ENCODE measurements around the gene THOC2.
"Not testable (repeated sequence)": the region's sequence is repeated elsewhere in the genome, so short reads cannot be mapped to it uniquely, and the experiment has no call there.

The THOC2 gene

DNA sequence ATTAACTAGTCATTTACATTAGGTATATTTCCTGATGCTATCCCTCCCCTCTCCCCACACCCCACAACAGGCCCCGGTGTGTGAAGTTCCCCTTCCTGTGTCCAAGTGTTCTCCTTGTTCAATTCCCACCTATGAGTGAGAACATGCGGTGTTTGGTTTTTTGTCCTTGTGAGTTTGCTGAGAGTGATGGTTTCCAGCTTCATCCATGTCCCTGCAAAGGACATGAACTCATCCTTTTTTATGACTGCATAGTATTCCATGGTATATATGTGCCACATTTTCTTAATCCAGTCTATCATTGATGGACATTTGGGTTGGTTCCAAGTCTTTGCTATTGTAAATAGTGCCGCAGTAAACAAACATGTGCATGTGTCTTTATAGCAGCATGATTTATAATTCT, 69.1 kb downstream of the THOC2 start:
- not testable (repeated sequence) for DNase-seq

DNA sequence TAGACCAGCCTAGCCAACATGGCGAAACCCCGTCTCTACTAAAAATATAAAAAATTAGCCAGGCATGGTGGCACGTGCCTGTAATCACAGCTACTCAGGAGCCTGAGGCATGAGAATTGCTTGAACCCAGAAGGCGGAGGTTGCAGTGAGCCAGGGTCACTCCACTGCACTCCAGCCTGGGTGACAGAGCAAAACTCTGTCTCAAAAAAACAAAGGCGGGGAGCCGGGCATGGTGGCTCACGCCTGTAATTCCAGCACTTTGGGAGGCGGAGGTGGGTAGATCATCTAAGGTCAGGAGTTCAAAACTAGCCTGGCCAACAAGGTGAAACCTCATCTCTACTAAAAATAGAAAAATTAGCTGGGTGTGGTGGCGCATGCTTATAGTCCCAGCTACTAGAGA, 76.3 kb downstream of the THOC2 start:
- DNase-seq: not testable (repeated sequence)

DNA sequence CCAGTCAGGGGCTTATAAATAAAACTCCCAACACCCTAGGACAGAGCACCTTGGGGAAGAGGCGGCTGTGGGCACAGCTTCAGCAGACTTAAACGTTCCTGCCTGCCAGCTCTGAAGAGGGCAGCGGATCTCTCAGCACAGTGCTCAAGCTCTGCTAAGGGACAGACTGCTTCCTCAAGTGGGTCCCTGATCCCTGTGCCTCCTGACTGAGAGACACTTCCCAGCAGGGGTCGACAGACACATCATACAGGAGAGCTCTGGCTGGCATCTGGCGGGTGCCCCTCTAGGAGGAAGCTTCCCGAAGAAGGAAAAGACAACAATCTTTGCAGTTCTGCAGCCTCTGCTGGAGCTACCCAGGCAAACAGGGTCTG, 84.1 kb downstream of the THOC2 start:
- DNase-seq: not testable (repeated sequence)

DNA sequence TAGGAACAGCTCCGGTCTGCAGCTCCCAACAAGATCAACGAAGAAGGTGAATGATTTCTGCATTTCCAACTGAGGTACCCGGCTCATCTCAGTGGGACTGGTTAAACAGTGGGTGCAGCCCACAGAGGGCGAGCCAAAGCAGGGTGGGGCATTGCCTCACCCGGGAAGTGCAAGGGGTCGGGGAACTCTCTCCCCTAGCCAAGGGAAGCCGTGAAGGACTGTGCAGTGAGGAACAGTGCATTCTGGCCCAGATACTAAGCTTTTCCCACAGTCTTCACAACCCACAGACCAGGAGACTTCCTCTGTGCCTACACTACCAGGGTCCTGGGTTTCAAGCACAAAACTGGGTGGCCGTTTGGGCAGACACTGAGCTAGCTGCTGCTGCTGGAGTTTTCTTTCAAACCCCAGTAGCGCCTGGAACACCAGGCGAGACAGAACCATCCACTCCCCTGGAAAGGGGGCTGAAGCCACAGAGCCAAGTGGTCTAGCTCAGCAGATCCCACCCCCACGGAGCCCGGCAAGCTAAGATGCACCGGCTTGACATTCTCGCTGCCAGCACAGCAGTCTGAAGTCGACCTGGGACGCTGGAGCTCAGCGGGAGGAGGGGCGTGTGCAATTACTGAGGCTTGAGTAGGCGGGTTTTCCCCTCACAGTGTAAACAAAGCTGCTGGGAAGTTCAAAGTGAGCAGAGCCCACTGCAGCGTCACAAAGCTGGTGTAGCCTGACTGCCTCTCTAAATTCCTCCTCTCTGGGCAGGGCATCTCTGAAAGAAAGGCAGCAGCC, 84.6 kb downstream of the THOC2 start:
- no peak for DNase-seq

DNA sequence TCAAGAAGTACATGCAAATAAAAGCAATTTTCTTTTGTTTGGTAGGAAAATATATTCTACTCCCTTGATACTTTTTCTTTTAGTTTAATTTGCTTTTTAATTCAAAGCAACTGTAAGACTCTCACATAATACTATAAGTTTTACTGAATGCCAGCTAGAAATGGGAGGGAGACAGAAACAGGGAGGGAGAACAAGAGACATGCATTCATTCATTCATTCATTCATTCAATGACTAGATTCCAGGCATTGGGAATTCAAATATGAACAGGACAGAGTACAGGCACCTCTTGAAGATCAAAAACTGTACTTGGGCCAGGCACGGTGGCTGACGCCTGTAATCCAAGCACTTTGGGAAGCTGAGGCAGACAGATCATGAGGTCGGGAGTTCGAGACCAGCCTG, 85.6 kb downstream of the THOC2 start:
- DNase-seq: no peak

DNA sequence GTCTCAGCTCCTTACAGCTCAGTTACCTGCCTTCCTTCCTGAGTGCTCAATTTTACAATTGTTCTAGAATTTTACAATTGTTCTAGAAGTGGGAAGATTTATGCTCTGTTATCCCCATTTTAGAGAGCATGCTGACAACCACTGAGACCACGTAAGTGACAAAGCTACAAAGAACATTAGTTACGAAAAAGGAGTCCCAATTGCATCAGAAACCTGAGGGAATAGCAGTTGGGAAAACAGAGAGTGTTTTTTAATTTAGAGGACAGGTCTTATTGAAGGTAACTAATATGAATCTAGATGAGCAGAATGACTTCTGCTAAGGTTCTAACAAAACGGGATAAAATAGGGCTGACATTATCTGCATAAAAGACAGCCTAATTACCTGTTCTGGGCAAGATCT, 103.3 kb downstream of the THOC2 start:
- no peak for DNase-seq

DNA sequence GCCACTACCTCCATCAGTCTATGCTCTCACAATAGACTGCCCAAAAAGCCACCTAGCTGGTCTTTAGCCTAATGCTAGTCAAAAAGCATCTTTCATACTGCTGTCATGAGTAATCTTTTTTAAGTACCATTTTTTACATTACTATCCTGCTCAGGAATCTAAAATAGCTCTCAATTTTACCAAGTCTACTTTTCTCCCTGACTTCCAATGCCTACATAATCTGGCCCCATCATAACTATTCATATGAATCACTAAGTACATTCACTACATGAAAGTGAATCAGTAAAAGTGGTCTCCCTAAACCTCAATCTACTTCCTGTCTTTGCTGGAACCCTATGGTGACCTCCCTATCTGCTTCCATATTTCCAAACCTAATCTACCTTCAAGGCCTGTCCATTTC, 105.9 kb downstream of the THOC2 start:
- no peak for DNase-seq

DNA sequence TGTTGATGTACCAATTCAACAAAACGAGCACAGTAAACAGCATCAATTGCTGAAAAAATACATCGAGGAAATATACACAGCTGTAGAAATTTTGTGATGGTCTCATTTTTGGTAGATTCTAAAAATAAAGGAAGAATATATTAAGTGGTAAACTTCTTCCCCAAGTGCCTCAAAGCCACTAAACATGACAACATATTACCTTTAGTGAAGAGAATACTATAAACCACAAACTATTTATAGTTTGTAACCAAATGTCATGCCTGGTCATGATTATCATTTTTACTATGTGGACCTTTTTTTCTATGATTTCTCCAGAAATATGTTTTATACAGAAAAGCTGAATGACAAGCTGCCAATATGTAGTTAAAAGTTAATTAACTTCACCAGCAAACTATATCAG, 106.9 kb downstream of the THOC2 start:
- no peak for DNase-seq

DNA sequence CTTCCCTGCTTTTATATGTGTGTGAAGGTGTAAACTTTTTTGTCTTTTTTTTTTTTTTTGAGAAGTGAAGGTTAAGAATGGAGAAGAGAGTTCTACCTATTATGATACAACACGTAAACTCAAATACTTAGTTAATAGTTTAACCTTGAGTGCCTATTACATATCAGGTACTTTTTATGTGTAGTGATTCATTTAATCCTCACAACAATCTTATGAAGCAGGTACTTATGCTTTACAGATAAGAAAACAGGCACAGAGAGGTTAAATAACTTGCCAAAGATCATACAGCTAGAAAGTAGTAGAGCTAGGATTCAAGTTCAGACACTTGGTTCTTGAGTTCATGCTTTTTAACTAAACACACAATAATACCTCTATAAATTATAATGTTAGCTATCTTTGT, 107.4 kb downstream of the THOC2 start:
- no peak for DNase-seq

DNA sequence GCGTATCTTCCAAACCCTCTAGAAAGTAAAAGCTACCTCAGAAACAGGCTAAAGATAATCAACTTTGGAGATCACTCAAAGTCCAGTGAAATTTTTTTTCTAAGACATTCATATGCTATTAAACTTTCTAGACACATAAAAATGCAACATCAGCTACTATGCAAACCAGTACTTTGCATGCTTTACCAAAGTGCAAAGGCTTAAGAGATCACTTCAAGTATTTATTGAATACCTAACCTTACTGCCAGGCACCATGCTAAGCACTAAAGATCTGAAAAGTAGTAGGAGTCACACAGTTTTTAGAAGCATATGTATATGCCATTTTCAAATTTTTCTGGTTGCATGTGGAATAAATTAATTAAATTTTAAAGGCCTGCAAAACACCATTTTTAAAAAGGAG, 115.8 kb downstream of the THOC2 start:
- DNase-seq: no peak

DNA sequence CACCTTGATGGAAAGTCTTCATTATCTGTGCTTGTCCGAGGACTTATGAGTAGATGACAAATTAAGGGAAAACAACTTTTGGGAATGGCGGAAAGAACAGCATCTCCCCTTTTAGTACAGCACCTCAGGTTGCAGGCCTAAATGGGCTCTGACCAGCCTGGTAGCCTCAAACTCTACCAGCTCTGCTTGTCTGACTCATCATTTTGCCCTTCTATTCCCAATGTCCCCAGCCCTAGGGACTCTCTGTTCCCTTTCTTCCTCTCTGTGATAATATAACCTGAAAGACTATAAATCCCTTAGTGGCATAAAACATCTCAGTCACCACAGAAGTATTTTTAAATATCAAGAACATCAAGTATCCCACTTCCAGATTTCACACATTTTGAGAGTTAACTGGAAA, 121.9 kb downstream of the THOC2 start:
- DNase-seq: no peak

DNA sequence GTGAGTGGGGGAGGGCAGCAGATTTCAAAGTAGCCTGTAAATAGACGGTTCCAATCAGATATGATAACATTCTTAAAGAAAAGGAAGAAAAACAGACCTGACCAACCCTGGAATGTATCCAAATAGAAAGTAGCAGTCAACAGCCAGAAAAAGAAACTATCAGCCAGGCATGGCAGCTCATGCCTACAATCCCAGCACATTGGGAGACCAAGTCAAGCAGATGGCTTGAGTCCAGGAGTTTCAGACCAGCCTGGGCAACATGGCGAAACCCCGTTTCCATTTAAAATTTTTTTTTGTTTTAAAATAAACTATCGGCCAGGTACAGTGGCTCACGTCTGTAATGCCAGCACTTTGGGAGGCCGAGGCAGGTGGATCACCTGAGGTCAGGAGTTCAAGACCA, 125.0 kb downstream of the THOC2 start:
- no peak for DNase-seq

DNA sequence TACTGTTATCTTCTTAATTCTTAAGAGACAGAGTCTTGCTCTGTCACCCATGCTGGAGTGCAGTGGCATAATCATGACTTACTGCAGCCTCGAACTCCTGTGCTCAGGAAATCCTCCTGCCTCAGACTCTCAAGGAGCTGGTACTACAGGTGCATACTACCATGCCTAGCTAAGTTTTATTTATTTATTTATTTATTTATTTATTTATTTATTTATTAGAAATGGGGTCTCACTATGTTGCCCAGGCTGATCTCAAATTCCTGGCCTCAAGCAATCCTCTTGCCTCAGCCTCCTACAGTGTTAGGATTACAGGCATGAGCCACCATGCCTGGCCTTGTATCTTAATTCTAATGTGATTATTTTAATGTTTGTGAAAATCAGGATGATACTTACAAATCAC, 125.6 kb downstream of the THOC2 start:
- DNase-seq: no peak

DNA sequence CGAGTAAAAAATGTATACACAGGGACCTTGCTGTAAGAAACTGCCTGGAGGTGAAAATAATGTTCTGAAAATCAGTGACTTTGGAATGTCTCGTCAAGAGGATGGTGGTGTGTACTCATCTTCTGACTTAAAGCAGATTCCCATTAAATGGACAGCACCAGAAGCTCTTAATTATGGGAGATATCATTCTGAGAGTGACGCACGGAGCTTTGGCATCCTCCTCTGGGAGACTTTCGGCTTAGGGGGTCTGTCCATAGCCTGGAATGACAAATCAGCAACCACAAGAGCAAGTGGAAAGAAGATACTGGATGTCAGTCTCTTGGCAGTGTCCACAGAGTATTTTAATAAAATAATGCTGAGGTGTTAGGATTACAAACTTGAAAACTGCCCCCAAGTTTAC, 129.4 kb downstream of the THOC2 start:
- no peak for DNase-seq

DNA sequence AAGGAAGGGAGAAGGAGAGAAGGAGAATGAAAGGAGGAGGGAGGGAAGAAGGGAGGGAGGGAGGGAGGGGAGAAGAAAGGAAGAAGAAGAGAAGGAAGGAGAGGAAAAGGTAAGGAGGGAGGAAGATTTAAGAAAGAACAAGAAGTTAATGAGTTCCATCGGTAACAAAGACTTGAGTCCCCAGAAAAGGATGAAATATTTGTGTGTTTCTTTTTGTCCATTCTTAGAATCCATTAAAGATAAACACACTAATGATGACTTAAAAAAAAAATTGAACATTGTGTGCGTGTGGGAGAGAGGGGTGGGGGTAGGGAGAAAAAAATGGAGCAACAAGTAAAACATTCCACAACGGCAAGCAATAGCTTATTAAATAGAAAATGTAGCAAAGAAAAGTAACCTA, 131.4 kb downstream of the THOC2 start:
- no peak for DNase-seq

DNA sequence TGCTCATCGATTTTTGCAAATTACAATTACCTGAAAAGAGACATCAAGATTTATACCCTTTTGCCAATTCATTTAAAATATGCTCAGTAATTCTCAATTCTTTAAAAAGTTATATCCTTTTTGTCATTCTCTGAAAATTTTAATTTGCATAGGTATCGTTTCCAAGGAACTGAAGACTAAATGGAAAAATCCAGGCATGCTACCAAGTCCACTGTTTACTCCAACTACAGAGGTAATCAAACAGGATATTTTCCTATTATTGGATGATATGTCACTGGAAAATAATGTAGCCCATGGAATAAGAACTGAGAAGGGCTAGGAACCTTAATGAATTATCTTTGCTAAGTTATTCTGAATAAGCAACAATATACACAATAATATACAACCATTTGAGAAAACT, 132.7 kb downstream of the THOC2 start:
- DNase-seq: no peak

DNA sequence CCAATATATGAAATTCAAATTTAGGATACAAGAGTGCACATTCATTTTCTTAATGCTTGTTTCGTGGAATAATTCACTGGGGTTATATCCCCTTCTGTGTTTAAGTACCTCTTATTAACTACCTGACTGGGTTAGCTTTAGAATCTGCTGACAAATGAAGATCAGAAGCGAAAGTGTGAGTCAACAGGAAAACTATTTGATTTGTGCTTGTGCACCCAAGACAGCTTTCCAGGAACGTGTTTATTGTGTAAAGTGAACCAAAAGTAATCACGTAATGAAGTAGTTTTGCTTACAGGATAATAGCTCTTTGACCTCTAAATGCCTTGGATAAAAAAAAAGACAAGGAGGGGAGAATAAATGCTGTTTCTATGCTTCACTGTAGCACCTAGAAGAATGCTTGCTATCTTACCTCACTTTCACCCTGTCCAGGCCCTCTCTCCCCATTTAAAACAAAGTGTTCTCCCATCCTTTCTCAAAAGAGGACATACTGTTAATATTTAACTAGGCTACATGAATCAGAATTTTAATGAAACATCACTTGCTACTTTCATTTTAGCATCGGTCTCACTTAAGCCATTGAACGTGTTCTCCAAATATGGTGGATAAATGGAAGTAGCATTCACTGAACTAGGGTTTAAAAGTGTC, 141.9 kb downstream of the THOC2 start:
- DNase-seq: no peak

DNA sequence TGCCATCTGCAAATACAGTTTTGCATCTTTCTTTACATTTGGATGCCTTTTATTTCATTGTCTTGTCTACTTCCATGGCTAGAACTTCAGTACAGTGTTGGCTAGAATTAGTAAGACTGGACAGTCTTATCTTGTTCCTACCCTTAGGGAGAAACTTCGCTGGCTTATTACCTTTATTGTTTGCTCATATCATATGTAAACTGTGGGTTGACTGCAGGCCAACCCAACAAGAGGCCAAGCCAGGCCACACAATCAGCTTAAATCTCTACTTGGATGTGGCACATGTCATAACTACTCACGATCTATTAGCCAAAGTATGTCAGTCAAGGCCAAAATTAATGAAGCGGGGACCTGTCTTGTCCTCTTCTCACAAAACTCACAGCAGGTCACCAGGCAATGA, 144.1 kb downstream of the THOC2 start:
- no peak for DNase-seq

DNA sequence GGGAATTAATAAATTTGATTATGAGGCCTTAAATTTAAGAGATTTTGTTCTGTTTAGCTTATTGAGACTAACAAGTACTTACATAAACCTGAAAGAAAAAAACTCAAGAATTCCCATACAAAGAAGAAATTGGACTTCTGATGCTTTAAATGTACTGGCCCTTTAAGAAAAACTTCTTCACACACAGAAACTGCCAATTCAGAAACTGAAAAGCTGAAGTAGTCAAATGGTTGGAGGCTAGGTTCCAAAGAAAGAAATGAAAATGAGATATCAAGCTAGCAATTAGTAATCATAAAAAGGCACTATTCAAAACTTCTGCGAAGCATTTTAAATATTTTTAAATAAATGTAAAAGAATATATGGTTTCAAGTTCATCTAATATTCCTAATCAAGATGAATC, 151.3 kb downstream of the THOC2 start:
- DNase-seq: no peak

DNA sequence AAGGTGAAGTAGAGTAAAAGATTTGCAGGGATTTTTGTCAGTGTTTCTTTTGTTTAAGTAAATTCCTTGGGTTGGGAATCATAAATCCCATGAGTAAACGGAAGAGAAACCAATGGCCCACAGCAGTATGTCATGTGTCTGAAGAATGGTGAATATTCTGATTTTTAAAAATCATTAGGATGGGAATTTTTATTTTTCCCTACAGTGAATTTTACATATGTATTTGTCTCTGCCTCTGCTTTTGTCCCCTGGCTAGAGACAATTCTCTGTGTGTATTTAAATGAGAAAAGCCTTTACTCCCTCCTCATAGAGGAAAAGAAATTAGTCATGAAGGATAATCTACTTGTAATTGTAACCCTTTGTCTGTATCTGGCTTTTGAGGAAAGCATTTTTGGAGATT, 152.1 kb downstream of the THOC2 start:
- DNase-seq: no peak

DNA sequence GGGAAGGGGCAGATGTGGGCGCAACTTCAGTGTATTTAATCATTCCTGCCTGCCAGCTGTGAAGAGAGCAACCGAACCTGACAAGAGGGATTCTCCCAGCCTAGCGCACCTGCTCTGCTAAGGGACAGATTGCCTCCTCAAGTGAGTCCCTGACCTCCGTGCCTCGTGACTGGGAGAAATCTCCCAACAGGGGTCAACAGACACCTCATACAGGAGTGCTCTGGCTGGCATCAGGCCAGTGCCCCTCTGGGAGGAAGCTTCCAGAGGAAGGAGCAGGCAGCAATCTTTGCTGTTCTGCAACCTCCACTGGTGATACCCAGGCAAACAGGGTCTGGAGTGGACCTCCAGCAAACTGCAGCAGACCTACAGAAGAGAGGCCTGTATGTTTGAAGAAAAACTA, 158.8 kb downstream of the THOC2 start:
- DNase-seq: not testable (repeated sequence)

DNA sequence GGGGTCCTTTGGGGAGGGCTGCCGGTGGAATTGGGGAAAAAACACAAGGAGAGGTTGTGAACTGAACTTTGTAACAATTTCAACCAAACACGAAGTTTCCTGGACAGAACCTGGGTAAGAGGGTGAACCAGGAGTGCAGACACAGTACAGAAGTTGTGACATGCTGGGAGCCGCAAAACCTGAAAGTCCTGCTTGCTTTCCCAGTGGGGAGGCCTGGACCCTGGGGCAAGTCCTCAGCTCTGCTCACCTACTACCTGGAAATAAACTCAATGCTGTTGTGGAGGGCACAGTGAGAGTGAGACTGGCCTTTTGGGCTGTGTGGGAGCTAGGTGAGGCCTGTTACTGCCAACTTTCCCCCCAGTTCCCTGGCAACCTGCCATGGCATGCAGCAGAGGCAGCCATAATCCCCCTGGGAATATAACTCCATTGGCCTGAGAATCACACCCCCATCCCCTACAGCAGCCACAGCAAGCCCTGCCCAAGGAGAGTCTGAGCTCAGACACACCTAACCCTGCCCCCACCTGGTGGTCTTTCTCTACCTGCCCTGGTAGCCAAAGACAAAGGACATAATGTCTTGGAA, 162.8 kb downstream of the THOC2 start:
- DNase-seq: no peak

DNA sequence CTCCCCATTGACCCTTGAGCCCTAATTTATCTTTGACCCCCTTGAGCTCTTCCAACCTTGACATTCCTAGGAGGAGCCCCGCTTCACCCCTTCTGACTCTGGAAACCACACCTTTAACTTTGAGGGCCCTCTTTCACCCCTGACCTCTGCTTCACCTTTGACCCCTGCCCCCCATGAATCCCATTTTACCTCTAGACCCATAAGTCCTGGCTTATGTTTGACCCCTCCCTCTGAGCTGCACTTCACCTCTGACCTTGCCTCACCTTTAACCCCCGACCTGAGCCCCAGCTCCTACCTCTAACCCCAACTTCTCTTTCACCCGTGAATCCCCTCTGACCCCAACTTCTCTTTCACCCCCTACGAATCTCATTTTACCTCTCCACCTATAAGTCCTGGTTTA, 169.7 kb downstream of the THOC2 start:
- no peak for DNase-seq

DNA sequence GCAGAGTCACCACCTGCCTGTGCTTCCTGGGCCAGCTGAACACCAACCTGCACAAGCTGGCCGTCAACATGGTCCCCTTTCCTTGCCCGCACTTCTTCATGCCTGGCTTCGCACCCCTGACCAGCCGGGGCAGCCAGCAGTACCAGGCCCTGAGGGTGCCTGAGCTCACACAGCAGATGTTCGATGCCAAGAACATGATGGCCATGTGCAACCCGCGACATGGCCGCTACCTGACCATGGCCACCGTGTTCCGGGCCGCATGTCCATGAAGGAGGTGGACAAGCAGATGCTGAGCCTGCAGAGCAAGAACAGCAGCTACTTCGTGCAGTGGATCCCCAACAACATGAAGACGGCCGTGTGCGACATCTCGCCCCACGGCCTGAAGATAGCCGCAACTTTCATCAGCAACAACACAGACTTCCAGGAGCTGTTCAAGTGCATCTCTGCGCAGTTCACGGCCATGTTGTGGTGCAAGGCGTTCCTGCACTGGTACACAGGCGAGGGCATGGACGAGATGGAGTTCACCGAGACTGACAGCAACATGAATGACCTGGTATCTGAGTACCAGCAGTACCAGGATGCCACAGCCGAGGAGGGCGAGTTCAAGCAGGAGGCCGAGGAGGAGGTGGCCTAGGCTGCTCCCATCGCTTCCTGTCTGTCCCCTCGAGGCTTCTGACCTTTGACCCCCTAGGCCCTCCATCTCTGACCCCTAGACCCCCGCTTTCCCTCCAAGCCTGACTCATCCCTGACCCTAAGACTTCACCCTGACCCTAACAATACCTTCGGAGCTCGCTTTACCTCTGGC, 170.3 kb downstream of the THOC2 start:
- no peak for DNase-seq

Measured in activated effector memory CD4-positive, alpha-beta T cell treated with Interleukin-2 at 50 U/mL for 16 hours (primary cell).